ENCODE data around the gene TSR3.

DNA sequence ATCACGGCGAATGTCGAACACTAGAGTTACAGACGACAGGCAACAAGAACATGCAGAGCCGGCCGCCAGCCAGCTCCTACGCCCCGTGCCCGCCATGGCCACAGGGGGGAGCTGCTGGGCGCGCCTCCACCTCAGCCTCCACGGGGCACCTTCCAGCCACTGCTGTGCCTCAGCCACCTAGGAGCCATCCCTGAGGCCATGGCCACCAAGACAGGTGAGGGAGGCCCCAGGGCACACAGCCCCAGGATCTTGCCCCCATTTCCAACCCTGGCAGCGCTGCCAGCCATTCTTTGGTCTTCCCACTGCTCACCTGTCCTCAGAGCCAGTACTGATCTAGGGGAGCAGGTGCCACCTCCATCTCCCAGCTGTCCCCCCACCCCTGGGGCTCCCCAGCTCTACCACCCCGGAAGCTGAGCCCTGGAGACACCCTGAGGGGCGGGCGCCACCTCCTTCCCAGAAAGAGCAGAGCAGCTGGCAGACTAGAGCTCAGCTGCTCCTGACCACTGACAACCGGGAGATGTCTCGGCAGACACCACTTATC is 11.9 kb upstream of the TSR3 start:
- TF ChIP-seq, protein P1, sequence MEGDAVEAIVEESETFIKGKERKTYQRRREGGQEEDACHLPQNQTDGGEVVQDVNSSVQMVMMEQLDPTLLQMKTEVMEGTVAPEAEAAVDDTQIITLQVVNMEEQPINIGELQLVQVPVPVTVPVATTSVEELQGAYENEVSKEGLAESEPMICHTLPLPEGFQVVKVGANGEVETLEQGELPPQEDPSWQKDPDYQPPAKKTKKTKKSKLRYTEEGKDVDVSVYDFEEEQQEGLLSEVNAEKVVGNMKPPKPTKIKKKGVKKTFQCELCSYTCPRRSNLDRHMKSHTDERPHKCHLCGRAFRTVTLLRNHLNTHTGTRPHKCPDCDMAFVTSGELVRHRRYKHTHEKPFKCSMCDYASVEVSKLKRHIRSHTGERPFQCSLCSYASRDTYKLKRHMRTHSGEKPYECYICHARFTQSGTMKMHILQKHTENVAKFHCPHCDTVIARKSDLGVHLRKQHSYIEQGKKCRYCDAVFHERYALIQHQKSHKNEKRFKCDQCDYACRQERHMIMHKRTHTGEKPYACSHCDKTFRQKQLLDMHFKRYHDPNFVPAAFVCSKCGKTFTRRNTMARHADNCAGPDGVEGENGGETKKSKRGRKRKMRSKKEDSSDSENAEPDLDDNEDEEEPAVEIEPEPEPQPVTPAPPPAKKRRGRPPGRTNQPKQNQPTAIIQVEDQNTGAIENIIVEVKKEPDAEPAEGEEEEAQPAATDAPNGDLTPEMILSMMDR (IDR thresholded peaks at IDR 0.05; ENCODE audit: low read depth, low read length, missing input control): peak; percentile 71
- no peak for TF ChIP-seq YY1 (IDR thresholded peaks at IDR 0.05)

All from liver (tissue), 2 donors.